ENCODE data around the gene CCDC3.
"Not testable (repeated sequence)": the region's sequence is repeated elsewhere in the genome, so short reads cannot be mapped to it uniquely, and the experiment has no call there.

GRCh38 chr10:12983568-12983967, 17.9 kb downstream of the CCDC3 start:
- not testable (repeated sequence) for TF ChIP-seq CTCF (IDR thresholded peaks at IDR 0.05); SIN3A (IDR thresholded peaks at IDR 0.05; ENCODE audit: borderline replicate concordance, insufficient read depth, low read depth, low read length); POLR2AphosphoS5 (IDR thresholded peaks at IDR 0.05; ENCODE audit: low read depth, low read length)

All from Panc1 (cell line).